Measurements from ENCODE around the gene NOVA2.

GRCh38 chr19:45906221-45906620, 67.4 kb downstream of the NOVA2 start:
- TF ChIP-seq EZH2 (IDR thresholded peaks at IDR 0.05; ENCODE audit: low read length, unreplicated experiment) = no peak
- TF ChIP-seq, protein P1, sequence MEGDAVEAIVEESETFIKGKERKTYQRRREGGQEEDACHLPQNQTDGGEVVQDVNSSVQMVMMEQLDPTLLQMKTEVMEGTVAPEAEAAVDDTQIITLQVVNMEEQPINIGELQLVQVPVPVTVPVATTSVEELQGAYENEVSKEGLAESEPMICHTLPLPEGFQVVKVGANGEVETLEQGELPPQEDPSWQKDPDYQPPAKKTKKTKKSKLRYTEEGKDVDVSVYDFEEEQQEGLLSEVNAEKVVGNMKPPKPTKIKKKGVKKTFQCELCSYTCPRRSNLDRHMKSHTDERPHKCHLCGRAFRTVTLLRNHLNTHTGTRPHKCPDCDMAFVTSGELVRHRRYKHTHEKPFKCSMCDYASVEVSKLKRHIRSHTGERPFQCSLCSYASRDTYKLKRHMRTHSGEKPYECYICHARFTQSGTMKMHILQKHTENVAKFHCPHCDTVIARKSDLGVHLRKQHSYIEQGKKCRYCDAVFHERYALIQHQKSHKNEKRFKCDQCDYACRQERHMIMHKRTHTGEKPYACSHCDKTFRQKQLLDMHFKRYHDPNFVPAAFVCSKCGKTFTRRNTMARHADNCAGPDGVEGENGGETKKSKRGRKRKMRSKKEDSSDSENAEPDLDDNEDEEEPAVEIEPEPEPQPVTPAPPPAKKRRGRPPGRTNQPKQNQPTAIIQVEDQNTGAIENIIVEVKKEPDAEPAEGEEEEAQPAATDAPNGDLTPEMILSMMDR (conservative IDR thresholded peaks at IDR 0.05; ENCODE audit: low read depth, low read length) = no peak
